IPS-18c (cell line): ENCODE measurements around the gene TMEM198.

ENCODE experiments used
- H3K4me3 ChIP-seq: 2 replicates; pipeline ENCODE4 v1.7.0; 2013; ENCODE audit warnings: low read depth, mild to moderate bottlenecking, low read length, moderate library complexity; ENCODE audit not compliant: insufficient read depth
- H3K9me3 ChIP-seq: one replicate; pipeline ENCODE4 v1.6.1; 2013; ENCODE audit warnings: mild to moderate bottlenecking, low read length, moderate library complexity; ENCODE audit not compliant: control insufficient read depth, insufficient read depth

TMEM198 gene

GRCh38 chr2:219563271-219563928, 19.6 kb downstream of the TMEM198 start:
- Histone ChIP-seq H3K4me3 (no peak overlapping the region), H3K9me3 (no peaks in the 10 kb centered on the region)

GRCh38 chr2:219565130-219566080, 21.6 kb downstream of the TMEM198 start:
- Histone ChIP-seq H3K9me3 (peaks cover 3% of the 10 kb centered on the region), H3K4me3 (peak overlapping the region; percentile 36; the same call in 1 of the 2 replicates)

GRCh38 chr2:219566640-219567039, 22.8 kb downstream of the TMEM198 start:
- Histone ChIP-seq H3K9me3 (peaks cover 3% of the 10 kb centered on the region), H3K4me3 (peak overlapping the region; percentile 15; the same call in 1 of the 2 replicates)

GRCh38 chr2:219567131-219567530, 23.3 kb downstream of the TMEM198 start:
- Histone ChIP-seq H3K4me3 (no peak overlapping the region), H3K9me3 (peaks cover 3% of the 10 kb centered on the region)

GRCh38 chr2:219567791-219568361, 24.0 kb downstream of the TMEM198 start:
- Histone ChIP-seq H3K4me3 (no peak overlapping the region; the same call in 1 of the 2 replicates), H3K9me3 (peaks cover 3% of the 10 kb centered on the region)

GRCh38 chr2:219569041-219569440, 25.2 kb downstream of the TMEM198 start:
- Histone ChIP-seq H3K4me3 (no peak overlapping the region), H3K9me3 (peaks cover 3% of the 10 kb centered on the region)

GRCh38 chr2:219569635-219570034, 25.8 kb downstream of the TMEM198 start:
- H3K9me3 ChIP-seq = peaks cover 3% of the 10 kb centered on the region
- peak overlapping the region; percentile 58; the same call in 1 of the 2 replicates for H3K4me3 ChIP-seq

- Histone ChIP-seq H3K4me3 (peak overlapping the region; percentile 58), H3K9me3 (peaks cover 3% of the 10 kb centered on the region)
Measured at GRCh38 chr2:219570194-219570923, 26.5 kb downstream of the TMEM198 start.

GRCh38 chr2:219570924-219571310, 27.1 kb downstream of the TMEM198 start:
- Histone ChIP-seq H3K4me3 (peak overlapping the region; percentile 58), H3K9me3 (peaks cover 3% of the 10 kb centered on the region)

- H3K4me3 ChIP-seq = peak within 1 kb of the TSS; percentile 58
Measured at GRCh38 chr2:219571311-219572236, 27.7 kb downstream of the TMEM198 start, which contains the start of gene OBSL1. Gene OBSL1 (minus strand): TSS chr2:219571539. CDS start chr2:219571232, 307 bp downstream.

GRCh38 chr2:219572237-219573001, 28.6 kb downstream of the TMEM198 start, which contains the start of gene INHA:
Gene INHA (plus strand): TSS chr2:219572310. CDS start chr2:219572375, 65 bp downstream.
- Histone ChIP-seq H3K4me3 (peak within 1 kb of the TSS; percentile 58; the same call in 1 of the 2 replicates), H3K9me3 (peaks cover 3% of the 10 kb centered on the region)

More at GRCh38 chr2:219571311-219572236, 27.7 kb downstream of the TMEM198 start, which contains the start of gene OBSL1:
- H3K9me3 ChIP-seq = peaks cover 3% of the 10 kb centered on the region

- no peak overlapping the region for H3K4me3 ChIP-seq
- H3K9me3 ChIP-seq = peaks cover 3% of the 10 kb centered on the region
Measured at GRCh38 chr2:219573166-219573565, 29.3 kb downstream of the TMEM198 start.

- Histone ChIP-seq H3K4me3 (no peak overlapping the region), H3K9me3 (no peaks in the 10 kb centered on the region)
Measured at GRCh38 chr2:219574484-219575311, 30.9 kb downstream of the TMEM198 start.
